ENCODE measurements around the gene STXBP6.

The STXBP6 gene

DNA sequence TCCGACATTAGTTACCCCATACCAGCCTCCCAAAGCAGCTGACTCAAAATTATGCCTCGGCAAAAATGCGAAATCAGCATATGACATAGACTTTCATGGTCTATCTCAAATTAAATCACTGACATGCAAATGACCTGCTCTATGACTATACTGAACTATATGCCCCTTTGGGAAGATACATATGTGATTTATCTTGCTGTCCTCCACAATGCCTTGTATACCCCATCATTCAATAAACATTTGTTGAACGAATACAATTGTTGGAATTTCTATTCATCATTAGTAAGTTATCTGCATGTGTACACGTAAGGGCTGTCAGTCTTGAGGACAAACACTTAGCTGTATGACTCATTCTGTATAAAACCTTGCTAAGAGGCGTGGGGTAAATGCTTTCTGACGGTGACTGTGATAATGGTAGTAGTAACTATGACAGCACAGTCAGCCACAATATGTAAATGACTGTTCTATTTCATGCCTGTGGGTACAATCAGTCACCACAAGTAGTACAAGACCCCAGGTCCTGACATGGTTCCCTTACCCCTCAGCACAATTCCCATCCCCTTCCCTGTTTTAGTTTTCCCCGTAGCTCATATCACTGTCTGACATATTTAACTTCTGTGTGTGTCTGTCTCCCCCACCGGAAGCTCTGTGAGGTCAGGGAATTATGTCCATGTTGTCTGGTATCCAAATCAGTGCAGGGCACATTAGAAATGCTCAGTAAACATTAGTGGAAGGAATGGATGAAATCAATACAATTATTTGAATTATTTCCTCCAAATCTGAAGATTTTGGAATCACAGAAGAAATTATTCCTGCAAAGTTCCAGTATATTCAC is 42.8 kb downstream of the STXBP6 start:
- no peak overlapping the region for H3K27ac ChIP-seq

GRCh38 chr14:25006031-25006430 is 43.9 kb downstream of the STXBP6 start:
- Histone ChIP-seq H3K36me3 (no peaks in the 10 kb centered on the region), H3K4me1 (ENCODE audit: control insufficient read depth in 1 of 2, insufficient read depth in 1 of 2, low read depth in 1 of 2, low read length in 1 of 2) (no peaks in the 10 kb centered on the region), H3K27ac (no peak overlapping the region), H3K4me3 (ENCODE audit: low read depth in 1 of 2, low read length in 1 of 2) (no peak overlapping the region), H3K9me3 (no peaks in the 10 kb centered on the region), H3K27me3 (no peaks in the 10 kb centered on the region)
- no peak for TF ChIP-seq CTCF (IDR thresholded peaks at IDR 0.05)

More for the DNA sequence above, 42.8 kb downstream of the STXBP6 start:
- Histone ChIP-seq H3K9me3 (no peaks in the 10 kb centered on the region), H3K4me3 (ENCODE audit: low read depth in 1 of 2, low read length in 1 of 2) (no peak overlapping the region), H3K36me3 (no peaks in the 10 kb centered on the region), H3K27me3 (no peaks in the 10 kb centered on the region), H3K4me1 (ENCODE audit: control insufficient read depth in 1 of 2, insufficient read depth in 1 of 2, low read depth in 1 of 2, low read length in 1 of 2) (no peaks in the 10 kb centered on the region)
- TF ChIP-seq CTCF (IDR thresholded peaks at IDR 0.05): no peak

DNA sequence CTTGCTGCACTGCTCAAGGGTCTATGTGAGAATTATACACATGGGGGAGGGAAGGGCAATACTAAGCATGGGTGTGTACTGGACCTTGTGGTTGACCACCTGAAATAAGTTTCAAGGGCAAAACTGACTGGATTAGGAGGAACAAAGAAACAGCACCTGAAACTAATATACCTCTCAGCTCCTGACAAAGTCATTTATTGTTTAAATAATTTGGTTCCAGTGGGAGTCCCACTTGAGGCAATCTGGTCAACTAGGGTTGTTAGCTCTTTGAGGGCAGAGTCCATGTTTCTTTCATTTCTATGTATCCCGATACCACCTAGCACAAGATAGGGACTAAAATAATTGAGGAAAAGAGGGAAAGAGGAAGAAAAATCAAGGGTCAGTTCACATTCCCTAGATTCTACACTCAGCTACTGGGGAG is 45.5 kb downstream of the STXBP6 start:
- Histone ChIP-seq H3K4me3 (ENCODE audit: low read depth in 1 of 2, low read length in 1 of 2) (no peak overlapping the region), H3K27me3 (no peaks in the 10 kb centered on the region), H3K4me1 (ENCODE audit: control insufficient read depth in 1 of 2, insufficient read depth in 1 of 2, low read depth in 1 of 2, low read length in 1 of 2) (no peaks in the 10 kb centered on the region), H3K27ac (no peak overlapping the region), H3K9me3 (no peaks in the 10 kb centered on the region), H3K36me3 (no peaks in the 10 kb centered on the region)
- no peak for TF ChIP-seq CTCF (IDR thresholded peaks at IDR 0.05)

DNA sequence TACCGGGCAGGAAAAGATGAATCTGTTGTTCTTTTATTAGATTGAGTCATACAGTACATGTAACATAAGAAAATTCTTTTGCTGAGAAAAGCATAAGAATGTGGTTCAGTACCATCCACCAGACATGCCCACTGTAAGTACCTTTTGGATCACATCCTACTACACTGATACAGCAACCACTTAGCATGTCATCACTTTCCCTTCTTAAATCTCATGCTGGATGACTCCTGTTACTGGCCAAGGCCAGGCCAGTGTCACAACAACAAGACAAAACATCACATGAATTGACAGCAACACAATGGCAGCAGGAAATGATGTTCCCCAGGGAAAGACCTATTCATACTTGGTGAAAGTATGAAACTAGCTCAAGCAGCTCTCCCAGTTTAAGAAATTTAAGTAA is 46.4 kb downstream of the STXBP6 start:
- no peaks in the 10 kb centered on the region for H3K36me3 ChIP-seq
- H3K27ac ChIP-seq: no peak overlapping the region
- H3K4me1 ChIP-seq (ENCODE audit: control insufficient read depth in 1 of 2, insufficient read depth in 1 of 2, low read depth in 1 of 2, low read length in 1 of 2): no peaks in the 10 kb centered on the region
- H3K9me3 ChIP-seq: no peaks in the 10 kb centered on the region
- no peaks in the 10 kb centered on the region for H3K27me3 ChIP-seq
- H3K4me3 ChIP-seq (ENCODE audit: low read depth in 1 of 2, low read length in 1 of 2): no peak overlapping the region
- TF ChIP-seq CTCF (IDR thresholded peaks at IDR 0.05): no peak

GRCh38 chr14:25001601-25002000 is 48.3 kb downstream of the STXBP6 start:
- Histone ChIP-seq H3K4me1 (ENCODE audit: control insufficient read depth in 1 of 2, insufficient read depth in 1 of 2, low read depth in 1 of 2, low read length in 1 of 2) (no peaks in the 10 kb centered on the region), H3K9me3 (no peaks in the 10 kb centered on the region), H3K36me3 (no peaks in the 10 kb centered on the region), H3K27me3 (no peaks in the 10 kb centered on the region), H3K4me3 (ENCODE audit: low read depth in 1 of 2, low read length in 1 of 2) (no peak overlapping the region), H3K27ac (no peak overlapping the region)
- TF ChIP-seq CTCF (IDR thresholded peaks at IDR 0.05): no peak

Measured in neutrophil (primary cell).